ENCODE results near the gene DSTYK.
"Not testable (repeated sequence)": the region's sequence is repeated elsewhere in the genome, so short reads cannot be mapped to it uniquely, and the experiment has no call there.

The DSTYK gene

DNA sequence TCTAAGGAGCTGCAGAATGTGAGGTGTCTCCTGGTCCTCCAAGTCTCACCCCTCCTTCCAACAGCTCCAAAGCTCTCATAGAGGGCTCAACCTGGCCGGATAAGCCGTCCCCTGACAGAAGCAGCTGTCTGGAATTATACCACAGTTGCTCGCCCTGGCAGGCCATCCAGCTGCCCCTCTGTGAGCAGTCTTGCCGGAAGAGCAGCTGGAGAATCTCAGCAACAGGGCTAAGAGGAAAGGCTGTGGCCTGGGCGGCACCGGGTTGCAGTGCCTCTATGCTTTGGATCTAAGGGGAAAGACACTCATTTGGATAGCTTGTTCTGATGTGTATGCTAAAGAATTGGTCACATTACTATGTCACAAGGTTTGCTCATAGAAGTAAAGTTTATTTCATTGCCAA is 28.6 kb upstream of the DSTYK start:
- DNase-seq, result no peak

DNA sequence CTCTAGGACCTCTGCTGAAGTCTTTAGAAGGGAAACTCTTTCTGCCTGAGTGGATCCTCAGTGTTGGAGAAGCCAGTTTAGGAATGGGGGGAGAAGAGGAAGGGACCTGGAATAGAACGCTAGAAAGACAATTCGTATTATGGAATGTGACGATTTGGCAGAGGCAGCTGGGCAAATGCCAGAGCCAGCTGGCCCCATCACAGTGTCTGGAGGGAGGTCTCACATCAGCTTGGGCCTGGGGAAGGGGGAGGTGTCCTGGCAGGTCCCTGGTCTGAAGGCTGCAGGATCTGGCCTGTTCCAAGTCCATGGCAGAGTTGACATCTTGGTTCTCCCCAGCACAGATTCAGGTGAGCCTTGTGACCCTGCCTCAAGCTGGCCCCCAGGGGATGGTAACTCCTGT is 27.6 kb upstream of the DSTYK start:
- no peak for DNase-seq

DNA sequence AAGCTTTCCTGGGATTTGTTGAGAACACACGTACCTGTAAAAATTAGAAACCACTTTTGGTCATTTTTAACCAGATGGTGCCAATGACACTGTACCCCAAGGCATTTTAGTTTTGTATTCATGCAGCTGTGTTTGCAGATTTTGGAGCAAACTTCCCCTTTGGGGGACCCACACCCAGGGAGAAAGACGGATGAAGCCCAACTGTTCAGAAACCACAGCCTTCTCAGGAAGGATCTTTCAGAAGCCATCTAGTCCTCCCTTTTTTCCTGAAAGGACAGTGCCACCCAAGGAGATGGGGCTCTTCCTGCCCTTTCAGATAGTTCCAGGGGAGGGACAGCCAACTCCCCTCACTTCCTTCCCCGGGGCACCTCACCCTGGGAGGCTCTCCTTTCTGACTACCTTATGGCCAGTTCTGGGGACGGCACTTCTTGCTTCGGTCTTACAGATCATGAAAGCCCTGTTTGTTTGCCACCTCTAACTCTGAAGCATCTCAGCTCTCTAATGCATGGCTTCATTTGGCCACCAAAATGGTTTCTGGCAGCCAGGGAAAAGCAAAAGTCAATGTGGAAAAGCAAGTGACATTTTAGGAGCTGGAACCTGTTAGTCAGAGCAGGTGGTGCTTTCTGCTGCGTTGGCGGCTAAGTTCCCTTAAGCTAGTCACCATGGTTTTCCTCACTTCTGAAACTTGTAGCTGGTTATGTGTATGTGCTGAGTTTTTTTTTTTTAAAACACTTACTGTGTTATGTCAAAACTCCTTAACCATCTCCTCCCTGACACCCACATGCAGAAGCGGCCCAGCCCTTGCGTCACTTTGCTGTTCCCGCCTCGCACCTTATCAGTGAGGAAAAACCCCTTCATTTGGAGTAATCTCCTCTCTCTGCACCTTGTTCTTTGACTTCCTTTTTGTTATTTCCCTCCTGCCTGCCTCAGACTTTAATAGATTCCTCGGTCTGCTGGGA is 26.3 kb upstream of the DSTYK start:
- DNase-seq, result no peak

DNA sequence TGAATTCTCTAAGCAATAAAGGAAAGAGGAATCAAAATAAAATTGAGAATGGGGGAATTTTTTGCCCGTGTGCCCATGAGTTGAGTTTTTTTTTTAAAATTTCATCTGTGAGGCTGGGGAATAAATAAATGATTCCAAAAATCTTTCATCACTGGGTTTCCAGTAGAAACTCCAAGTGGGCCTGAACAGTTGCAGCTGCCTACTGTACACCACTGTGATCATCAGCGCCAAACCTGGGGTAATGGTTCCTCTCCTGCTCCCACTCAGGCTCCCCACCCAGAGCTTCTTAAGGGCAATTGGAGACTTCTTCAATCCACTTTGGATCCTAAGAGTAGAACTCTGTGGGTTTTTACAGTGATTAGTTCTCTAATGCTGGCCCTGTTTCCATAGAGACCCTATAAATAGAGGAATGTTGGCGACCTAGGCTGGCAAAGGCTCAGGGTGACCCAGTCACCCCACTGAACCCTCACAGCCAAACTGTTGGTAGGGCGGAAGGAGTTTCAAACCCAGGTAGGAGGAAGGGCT is 25.5 kb upstream of the DSTYK start:
- DNase-seq, result no peak

DNA sequence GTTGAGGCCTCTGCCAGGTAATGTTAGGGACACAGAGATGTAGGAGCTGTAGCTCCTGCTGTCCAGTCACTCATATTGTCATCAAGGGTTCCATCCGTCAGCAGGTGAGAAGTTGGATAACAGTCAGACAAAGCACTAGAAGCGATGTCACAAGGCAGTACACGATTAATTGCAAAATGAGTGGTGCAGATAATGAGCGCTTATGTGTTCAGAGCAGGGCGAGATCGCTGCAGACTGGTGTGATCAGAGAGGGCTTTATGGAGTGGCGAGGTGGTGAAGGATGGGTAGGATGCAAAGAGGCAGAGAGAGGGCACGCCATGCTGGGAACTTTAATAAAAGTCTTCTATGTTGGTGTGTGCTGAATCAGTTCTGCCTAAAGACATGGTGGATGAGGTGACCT is 25.0 kb upstream of the DSTYK start:
- no peak for DNase-seq

DNA sequence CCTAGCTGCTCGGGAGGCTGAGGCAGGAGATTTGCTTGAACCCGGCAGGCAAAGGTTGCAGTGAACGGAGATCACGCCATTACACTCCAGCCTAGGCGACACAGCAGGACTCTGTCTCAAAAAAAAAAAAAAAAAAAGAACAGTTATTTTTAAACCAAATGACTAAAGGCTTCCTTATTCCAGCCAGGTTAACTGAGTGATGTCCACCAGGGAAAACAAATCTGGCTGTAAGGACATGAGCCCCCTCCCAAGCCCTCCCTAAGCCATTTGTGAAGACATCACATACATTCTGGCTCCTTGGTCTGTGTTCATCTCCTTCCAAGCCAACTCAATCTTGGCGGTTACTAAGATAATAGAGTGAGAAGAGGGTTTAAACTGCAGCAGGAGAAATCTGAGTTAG is 24.4 kb upstream of the DSTYK start:
- DNase-seq, result no peak

DNA sequence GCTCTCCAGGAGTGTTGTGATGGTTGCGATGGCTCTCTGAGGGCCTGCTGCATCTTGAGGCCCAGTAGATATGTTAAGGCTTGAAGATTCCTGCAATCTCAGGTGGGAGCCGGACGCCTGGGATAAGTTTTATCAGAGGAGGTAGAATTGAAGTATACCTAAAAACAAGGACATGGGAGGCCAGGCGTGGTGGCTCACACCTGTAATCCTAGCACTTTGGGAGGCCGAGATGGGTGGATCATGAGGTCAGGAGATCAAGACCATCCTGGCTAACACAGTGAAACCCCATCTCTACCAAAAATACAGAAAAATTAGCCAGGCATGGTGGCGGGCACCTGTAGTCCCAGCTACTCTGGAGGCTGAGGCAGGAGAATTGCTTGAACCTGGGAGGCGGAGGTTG is 22.5 kb upstream of the DSTYK start:
- not testable (repeated sequence) for DNase-seq

DNA sequence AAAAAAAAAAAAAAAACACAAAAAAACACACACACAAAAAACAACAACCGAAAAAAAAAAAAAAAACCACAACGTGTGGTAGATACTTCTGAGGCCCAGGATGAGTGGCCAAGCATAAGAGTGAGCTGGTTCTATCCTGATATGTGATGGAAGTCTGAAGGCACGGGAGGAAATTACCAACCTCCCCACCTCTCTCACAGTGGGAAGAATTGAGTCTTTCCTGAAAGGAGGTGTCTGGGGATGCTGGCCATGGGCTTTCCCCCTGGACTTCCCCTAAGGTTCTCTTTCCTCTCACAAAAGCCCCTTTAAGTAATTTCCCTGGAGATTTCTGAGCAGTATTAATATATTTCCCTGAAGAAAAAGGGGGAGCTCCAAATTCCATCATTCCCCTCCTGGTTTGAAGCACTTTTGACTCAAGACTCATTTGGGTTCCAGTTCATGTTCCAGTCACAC is 21.5 kb upstream of the DSTYK start:
- no peak for DNase-seq

DNA sequence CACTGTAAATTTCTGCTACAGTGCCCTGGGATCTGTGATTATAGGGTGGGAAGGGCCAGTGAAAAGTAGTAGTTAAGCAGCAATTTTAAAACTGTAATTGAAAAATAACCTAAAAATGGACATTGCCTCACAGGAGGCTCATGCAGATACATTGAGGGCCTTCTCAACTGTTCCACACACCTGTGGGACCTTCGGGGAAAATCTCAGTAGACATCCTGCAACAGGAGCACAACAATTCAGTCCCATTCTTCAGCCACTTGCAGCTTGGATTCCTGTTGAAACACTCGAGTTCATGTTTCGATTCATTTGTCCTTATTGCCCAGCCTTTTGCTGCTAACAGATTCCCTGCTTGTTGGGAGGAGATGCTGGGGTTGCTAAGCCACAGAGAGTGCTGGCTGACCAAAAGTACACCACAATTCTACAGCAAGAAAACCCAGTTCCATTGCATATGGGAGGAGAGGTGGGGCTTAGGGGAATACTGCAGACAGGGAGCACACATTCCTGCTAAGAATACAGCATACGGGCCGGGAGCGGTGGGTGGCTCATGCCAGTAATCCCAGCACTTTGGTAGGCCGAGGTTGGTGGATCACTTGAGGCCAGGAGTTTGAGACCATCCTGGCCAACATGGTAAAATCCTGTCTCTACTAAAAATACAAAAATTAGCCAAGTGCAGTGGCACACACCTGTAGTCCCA is 20.8 kb upstream of the DSTYK start:
- no peak for DNase-seq

DNA sequence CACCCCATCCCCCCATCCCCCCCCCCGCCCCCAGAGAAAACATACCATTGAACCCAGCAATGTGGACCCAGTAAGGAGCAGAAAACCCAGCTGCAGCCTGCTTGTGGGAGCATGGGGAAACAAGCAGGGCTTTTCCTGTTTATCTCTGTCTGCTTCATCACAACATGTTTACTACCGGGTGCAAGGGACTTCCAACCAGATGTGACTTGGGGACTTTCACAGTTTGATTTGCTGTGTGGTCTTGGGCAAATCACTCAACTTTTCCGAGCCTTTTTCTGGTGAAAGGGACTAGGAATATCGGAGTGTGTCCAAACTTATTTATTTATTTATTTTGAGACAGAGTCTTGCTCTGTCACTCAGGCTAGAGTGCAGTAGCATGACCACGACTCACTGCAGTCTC is 19.5 kb upstream of the DSTYK start:
- no peak for DNase-seq

DNA sequence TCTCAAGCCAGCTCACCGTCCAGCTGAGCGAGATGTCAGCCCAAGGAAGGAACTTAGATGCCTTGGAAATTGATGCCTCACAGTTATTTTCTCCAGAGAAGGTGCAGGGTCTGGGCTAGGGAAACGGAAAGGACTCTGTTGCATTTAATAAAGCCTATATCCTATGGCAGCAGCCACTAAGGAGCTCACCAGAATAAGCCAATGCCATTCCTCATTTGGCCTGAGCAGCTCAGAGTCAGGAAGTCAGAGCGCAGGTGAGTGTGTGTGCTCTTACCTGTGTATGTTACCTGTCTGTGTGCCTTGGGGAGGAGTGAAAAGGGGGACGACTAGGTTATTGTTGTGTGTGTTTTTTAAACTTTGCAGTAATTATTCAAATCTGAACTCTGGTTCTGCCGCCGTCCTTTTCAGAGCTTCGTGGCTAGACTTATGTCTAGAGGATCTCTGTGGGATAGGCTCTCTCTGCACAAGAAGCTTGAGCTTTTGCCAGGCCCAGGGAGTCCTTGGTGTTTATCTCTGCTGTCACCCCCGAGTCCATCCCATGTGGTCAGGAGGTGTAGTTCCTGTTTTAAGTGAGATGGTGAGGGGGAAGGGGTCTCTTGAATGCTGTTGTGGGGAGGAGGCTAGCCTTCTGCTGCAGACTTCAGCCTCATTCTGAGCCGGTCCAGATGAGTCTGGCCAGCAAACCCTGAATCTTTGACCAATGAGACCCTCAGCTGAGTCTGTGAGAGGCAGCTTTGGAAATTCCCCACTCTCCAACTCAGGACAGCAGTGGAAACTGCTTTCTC is 18.6 kb upstream of the DSTYK start:
- DNase-seq, result no peak

DNA sequence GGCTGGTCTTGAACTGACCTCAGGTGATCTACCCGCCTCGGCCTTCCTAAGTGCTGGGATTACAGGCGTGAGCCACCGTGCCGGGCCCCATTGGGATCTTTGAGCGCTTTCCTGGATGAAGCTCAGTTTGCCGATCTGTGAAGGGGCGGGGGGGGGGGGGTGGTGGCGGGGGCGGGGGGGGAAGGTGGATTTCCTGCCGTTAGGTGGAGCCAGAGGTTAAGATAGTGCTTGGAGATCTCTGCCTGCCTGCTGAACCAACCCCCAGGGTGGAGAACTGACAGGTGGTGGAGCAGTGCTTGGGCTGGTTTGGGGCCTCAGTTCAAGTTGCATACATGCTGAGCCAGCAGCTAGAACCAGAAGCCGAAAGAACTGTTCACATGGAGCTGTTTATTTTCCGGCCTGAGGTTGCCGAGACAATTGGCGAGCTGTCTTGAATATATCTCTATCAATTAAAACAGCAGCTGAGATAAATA is 17.9 kb upstream of the DSTYK start:
- DNase-seq, result no peak

DNA sequence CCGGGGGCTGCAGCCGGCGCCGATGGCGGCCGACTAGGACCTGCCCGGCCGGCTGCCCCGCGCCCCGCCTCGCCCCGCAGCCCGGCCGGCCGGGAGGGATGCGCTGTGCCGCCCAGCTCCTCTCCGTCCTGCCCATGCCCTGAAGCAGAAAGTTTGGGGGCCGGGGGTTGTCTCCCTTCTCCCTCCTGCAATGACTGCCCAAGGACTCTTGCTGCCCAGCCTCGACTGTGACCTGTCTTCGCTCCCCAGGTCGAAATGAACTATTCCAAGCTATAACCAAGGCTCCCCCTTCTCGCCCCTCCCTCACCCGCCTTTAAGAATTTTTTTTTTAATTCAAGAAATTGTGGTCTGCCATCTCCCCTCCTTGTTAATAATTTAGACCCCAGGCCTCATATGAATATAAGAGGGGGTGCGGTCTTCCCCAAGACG is 16.6 kb upstream of the DSTYK start:
- no peak for DNase-seq

DNA sequence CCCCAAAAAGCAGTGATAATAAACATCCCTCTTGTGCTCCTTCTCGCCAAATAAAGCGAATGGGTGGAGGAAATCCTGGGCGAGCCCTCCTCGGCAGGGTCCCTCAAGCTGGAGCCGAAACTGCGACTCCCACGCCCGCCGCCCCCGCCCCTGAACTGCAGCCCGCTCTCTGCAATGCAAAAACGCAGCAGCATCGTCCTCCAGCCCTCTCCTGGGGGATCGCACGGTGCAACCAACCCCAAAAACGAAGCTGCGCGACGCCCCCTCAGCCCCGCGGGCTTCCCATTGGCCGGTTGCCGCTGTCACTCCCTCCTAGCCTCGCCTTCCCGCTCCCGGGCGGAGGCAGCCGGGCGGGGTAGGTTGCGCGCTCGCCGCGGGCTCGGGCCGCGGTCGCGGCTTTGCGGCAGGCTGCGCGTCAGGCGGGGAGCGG is 16.1 kb upstream of the DSTYK start, which contains the start of gene TMCC2:
TMCC2 (plus strand) TSS at position 363 of the 430 bp plus-strand sequence. CDS start 619 bp downstream, outside the sequence.
- peak; percentile 67 for DNase-seq

DNA sequence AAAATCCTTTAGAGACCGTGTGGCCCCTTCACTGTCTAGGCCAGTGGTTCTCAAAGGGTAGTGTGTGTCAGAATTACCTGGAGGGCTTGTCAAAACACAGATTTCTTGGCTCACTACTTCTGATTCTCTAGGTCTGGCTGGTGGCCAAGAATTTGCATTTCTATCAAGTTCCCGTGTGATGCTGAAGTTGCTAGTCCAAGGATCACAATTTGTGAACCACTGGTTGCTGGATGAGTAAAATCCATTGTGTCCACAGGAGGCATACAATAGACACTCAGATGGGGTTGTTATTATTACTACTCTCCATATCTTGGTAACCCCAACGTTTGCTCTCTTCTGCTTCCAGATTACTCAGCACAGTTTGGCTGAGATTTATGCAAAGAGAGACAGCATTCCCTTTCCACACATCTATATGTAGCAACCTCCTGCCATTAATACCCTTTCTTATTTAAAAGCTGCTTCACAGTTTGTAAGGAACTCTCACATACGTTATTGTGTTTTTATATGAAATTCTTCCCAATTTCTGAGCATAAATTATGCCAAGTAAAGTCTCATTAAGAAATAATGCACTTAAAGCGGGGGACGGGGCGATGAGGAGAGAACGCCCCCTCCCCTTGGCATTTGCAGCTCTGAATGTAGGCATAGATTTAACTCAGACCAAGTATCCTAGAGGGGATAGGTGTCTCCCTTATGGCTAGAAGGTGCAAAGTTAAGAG is 15.5 kb upstream of the DSTYK start:
- DNase-seq, result no peak

DNA sequence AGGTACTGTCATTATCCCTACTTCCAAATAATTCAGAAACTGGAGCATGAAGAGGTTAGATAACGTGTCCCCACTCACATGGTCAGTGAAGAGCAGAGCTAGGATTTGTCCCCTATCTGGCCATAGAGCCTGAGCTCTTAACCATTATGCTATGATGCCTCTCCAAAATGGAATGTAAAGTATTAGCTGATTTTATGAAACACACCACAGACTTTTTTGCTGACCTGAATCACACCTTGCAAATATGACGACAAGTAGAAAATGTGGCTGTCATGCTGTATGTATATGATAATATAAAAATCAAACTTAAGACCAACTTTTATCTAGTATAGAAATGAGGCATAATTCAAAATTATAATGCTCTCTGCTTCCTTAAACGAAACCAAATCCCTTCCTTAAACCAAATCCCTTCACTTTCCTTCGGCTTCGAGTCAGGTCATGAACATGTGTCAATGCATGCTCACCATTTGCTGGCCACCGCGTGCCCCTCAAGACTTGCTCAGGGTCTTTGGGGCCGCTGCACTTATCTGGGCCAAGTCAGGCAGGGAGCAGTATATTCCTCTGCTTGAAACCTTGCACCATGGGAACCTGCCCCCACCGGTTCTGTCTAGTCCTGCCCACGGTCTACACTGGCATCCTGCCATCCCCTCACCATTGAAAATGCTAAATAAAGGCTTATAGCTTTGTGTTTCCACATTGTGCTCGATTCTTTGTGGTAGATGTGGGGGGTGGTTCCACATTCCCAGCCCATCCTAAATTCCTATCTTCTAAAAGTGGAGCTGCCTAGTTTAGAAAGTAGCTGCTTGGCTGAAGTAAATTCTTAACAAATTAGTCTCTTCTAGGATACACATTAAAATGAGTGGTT is 14.6 kb upstream of the DSTYK start:
- DNase-seq, result no peak

DNA sequence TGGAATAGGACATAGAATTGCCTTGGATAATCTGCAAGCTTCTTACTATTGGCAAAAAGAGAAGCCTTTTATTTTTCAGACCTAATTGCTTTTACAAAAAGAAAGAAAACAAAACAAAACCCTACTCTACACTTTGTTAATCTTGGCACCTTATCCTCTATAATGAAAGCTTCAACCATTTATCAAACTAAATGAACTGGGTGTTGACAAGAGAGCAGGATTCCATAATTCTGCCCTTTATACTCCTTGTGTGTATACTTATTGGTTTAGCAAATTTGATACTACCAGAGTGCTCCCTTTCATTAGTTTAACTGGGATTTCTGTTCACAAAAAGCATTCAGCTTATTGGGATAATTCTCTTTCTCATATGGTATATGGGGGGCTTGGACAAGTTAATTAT is 13.2 kb upstream of the DSTYK start:
- DNase-seq, result no peak

DNA sequence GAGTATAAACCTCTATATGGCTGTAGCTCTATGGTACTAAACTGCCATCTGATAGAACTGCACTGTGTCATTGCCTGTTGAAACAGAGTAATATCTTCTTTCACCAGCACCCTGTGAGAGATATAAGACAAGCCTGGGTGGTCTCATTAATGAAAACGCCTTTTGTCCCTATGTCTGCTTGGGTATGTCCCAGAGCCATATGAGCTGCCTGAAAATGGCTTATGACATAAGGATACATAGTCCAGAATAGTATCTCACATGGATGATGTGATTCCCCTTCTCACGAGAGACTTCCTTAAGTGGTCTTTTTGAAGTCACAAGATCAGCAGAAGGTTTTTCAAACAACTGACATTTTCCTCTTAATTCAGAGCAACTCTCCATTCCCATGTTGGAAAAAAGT is 8.9 kb upstream of the DSTYK start:
- DNase-seq, result no peak

DNA sequence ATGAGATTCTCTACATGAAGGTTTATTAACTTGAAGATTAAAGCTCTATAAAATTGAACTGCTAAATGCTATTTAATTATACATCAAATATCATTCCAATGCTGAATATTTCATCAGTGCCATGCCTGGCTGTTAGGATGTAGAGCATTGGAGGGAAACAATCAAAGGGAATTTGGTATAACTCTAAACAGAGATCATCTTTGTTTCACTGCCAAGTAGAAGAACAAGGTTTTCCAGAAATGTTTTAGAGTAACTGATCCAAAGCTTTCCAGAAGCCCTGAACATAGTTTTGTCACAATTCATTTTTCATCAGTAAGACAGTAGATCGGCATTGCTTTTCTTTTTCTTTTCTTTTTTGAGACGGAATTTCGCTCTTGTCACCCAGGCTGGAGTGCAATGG is 5.9 kb upstream of the DSTYK start:
- no peak for DNase-seq

DNA sequence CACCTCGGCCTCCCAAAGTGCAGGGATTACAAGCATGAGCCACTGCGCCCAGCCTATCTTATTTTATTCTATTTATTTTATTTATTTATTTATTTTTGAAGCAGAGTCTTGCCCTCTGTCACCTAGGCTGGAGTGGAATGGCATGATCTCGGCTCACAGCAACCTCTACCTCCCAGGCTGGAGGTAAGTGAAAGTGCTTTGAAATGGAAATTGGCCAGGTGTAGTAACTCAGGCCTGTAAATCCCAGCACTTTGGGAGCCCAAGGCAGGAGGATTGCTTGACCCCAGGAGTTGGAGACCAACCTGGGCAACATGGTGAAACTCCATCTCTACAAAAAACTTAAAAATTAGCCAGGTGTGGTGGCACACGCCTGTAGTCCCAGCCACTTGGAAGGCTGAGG is 5.1 kb upstream of the DSTYK start:
- no peak for DNase-seq

DNA sequence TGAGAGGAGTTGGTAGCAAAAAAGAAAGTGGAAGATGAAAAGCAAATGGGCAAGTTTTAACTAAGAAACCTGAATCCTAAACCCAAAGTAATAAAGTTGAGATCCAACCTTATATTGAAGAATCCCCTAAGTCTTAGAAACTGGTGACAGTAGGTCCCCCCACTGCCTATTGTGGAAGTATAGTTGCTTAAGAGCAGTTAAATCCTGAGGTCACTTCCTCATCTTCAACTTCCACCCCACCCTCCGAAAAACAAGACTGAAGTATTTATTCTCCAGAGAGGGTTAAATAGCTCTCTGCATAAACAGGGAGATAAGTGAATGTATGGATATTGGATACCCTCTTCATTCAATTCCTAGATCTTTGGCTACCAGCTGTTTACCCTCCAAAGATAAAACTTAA is 3.3 kb upstream of the DSTYK start:
- no peak for DNase-seq
